ENCODE results near the gene GRM4. TPM values are rescaled to one million over a fixed set of nuclear protein-coding genes. Genes with fewer than 3 reads are reported as not detected.

Gene GRM4
- total RNA-seq, 1 experiment from 2014 or later: 5.6 TPM

- H2AFZ ChIP-seq (ENCODE audit: low read length): no peak overlapping the region
- H3K4me3 Mint-ChIP-seq: peak overlapping the region; percentile 70 to 84
Observed at GRCh38 chr6:34145161-34146020, 496 bp downstream of the GRM4 start.

More at GRCh38 chr6:34145161-34146020, 496 bp downstream of the GRM4 start:
- H2BK120ac ChIP-seq (ENCODE audit: low read depth, low read length, poor library complexity, severe bottlenecking): no peak overlapping the region
- H3K14ac ChIP-seq (ENCODE audit: insufficient read depth, low read length): no peak overlapping the region
- peak overlapping the region; percentile 48 for H3K4me2 ChIP-seq (ENCODE audit: insufficient read depth, insufficient read length, low read length)
- TF ChIP-seq CTCF (conservative IDR thresholded peaks at IDR 0.05): no peak
- H3K4ac ChIP-seq (ENCODE audit: low read depth, low read length): no peak overlapping the region
- no peak overlapping the region for H3K18ac ChIP-seq (ENCODE audit: insufficient read length, low read depth, low read length)
- no peaks in the 10 kb centered on the region for H3K9me3 Mint-ChIP-seq
- H2BK5ac ChIP-seq (ENCODE audit: insufficient read length, low read length): no peak overlapping the region
- no peak overlapping the region for H3K27ac Mint-ChIP-seq
- no peak overlapping the region for H4K5ac ChIP-seq (ENCODE audit: insufficient read length, low read depth, low read length)
- no peak overlapping the region for H3T11ph ChIP-seq (ENCODE audit: low read length)
- no peak overlapping the region for H3K27ac ChIP-seq (ENCODE audit: insufficient read length, low read depth, low read length)
- peaks cover 7% of the 10 kb centered on the region; the same call in 1 of the 2 replicates for H3K27me3 ChIP-seq (ENCODE audit: insufficient read depth, low read length)
- H4K91ac ChIP-seq (ENCODE audit: insufficient read length, low read depth, low read length): no peak overlapping the region
- no peaks in the 10 kb centered on the region; the same call in 1 of the 2 replicates for H3K79me2 ChIP-seq (ENCODE audit: insufficient read depth, low read length)
- no peak overlapping the region for H2AK5ac ChIP-seq (ENCODE audit: insufficient read length, low read length)
- no peak overlapping the region for H3K9ac ChIP-seq (ENCODE audit: extremely low read depth, insufficient read length, low read length)
- DNase-seq: peak; percentile 69
- no peak overlapping the region for H3K56ac ChIP-seq (ENCODE audit: insufficient read length, low read depth, low read length)
- no peak overlapping the region for H3K23ac ChIP-seq (ENCODE audit: insufficient read length, low read depth, low read length)
- peaks cover 55 to 67% of the 10 kb centered on the region in 2 experiments for H3K4me1 Mint-ChIP-seq
- H3K23me2 ChIP-seq (ENCODE audit: insufficient read length, low read depth, low read length, poor library complexity, severe bottlenecking): peaks cover 20% of the 10 kb centered on the region
- H3K36me3 Mint-ChIP-seq (ENCODE audit: insufficient read depth in 1 of 3, low read depth in 3 of 3): no peaks in the 10 kb centered on the region; a peak in 1 of 7 replicates
- H4K20me1 ChIP-seq (ENCODE audit: control insufficient read depth, insufficient read depth, insufficient read length): no peaks in the 10 kb centered on the region
- peaks cover 89% of the 10 kb centered on the region for H3K27me3 Mint-ChIP-seq (ENCODE audit: low read depth)
- no peak overlapping the region for H2BK12ac ChIP-seq (ENCODE audit: insufficient read length, low read depth, low read length)
- peaks cover 14% of the 10 kb centered on the region for H3K4me1 ChIP-seq (ENCODE audit: insufficient read depth, low read length)
- H2BK20ac ChIP-seq (ENCODE audit: low read depth, low read length, poor library complexity, severe bottlenecking): no peak overlapping the region
- H3K79me1 ChIP-seq (ENCODE audit: insufficient read depth, low read depth, low read length, poor library complexity, severe bottlenecking): no peaks in the 10 kb centered on the region
- no CpG with 5 or more reads among the region's 100 CpGs for WGBS (ENCODE audit: extremely low coverage, insufficient read length, low lambda C conversion rate)
- no peak overlapping the region; the same call in 1 of the 2 replicates for H2BK15ac ChIP-seq (ENCODE audit: low read depth, low read length)
- no peaks in the 10 kb centered on the region for H3K9me3 ChIP-seq (ENCODE audit: control insufficient read depth, low read depth, low read length)
- no peak overlapping the region for H4K8ac ChIP-seq (replicated peaks; ENCODE audit: insufficient read length, low read depth, low read length)

All from H9 (cell line).